ENCODE measurements around the gene CTNNBL1. TPM values are rescaled to one million over a fixed set of nuclear protein-coding genes. Genes with fewer than 3 reads are reported as not detected.

The CTNNBL1 gene
- total RNA-seq, 2 donors from 2014 or later = 8.6 to 17.4 TPM

DNA sequence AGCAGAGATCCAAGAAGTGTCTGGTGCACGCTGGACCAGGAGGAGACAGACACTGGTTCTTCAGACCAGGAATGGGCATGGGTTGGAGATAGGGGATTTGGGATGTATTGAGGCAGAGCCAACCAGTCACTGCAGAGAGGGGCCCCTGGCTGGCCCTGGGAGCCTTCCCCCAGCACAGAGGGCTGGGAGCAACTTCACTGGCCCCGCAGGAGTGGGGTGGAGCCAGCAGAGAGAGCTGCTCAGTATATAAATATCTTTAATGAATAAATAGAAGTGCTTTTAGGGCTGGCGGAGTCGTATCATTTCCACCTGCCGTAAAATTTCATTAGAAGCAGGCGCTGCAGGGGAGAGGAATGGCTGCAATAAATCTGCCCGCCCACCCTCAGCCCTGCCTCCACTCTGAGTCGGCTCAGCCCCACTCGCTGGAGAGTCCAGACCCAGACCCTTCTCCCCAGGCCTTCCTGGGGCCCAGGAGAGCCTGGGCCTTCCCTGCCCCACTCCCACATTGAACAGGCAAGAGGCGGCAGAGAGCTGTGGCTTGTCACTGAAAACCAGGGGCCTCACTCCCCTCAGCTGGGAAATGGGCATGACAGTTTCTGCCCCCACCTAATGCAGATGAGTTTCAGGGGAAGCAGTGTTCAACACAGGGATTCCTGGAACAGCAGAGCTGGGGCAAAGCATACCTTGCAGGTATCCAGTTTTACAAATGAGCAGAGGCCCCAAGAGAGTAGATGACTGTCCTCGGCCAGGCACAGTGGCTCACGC lies 185.2 kb downstream of the CTNNBL1 start:
- Histone ChIP-seq H3K4me3 (no peak overlapping the region), H3K27me3 (no peaks in the 10 kb centered on the region), H3K4me1 (peaks cover 6% of the 10 kb centered on the region), H3K36me3 (replicated peaks in 1 of 2; ENCODE audit: insufficient read depth in 1 of 2, low read depth in 2 of 2) (peaks cover 0 to 1% of the 10 kb centered on the region in 2 donors), H3K27ac (no peak overlapping the region), H3K9me3 (no peaks in the 10 kb centered on the region)
- 77 to 79% methylated on average over 11 to 12 of the region's 12 CpGs for WGBS, 2 donors
- TF ChIP-seq, protein P1, sequence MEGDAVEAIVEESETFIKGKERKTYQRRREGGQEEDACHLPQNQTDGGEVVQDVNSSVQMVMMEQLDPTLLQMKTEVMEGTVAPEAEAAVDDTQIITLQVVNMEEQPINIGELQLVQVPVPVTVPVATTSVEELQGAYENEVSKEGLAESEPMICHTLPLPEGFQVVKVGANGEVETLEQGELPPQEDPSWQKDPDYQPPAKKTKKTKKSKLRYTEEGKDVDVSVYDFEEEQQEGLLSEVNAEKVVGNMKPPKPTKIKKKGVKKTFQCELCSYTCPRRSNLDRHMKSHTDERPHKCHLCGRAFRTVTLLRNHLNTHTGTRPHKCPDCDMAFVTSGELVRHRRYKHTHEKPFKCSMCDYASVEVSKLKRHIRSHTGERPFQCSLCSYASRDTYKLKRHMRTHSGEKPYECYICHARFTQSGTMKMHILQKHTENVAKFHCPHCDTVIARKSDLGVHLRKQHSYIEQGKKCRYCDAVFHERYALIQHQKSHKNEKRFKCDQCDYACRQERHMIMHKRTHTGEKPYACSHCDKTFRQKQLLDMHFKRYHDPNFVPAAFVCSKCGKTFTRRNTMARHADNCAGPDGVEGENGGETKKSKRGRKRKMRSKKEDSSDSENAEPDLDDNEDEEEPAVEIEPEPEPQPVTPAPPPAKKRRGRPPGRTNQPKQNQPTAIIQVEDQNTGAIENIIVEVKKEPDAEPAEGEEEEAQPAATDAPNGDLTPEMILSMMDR (IDR thresholded peaks at IDR 0.05) = no peak
- no peak for TF ChIP-seq POLR2A (IDR thresholded peaks at IDR 0.05)
- DNase-seq (no peak), ATAC-seq (no peak)
- intact Hi-C loops (cut with DNase I) = no loop called here

DNA sequence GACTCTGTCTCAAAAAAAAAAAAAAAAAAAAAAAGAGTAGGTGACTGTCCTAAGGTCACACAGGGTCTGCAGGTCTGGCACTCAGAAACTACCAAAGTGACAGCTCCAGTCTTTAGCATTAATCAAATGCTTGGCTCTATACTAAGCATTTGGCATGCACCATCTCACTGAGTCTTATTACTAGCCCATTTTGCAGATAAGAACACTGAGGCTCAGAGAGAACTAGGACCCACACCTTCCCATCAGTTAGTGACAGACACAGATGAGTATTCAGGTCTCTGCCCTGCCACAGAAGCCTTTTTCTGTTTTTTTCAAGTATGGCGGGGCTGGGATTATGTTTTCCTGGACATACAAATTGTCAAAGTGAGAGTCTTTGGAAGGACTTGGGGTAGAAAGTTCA lies 186.0 kb downstream of the CTNNBL1 start:
- no peak overlapping the region for H3K27ac ChIP-seq
- WGBS, 2 donors = 92% methylated on average over 1 of the region's 1 CpG
- H3K27me3 ChIP-seq = no peaks in the 10 kb centered on the region
- no peaks in the 10 kb centered on the region for H3K9me3 ChIP-seq
- ATAC-seq (no peak), DNase-seq (no peak)
- intact Hi-C loops (cut with DNase I) = no loop called here
- H3K4me3 ChIP-seq = no peak overlapping the region
- peaks cover 6% of the 10 kb centered on the region for H3K4me1 ChIP-seq
- H3K36me3 ChIP-seq (replicated peaks in 1 of 2; ENCODE audit: insufficient read depth in 1 of 2, low read depth in 2 of 2) = no peaks in the 10 kb centered on the region
- TF ChIP-seq, protein P1 (IDR thresholded peaks at IDR 0.05) = no peak

- Histone ChIP-seq H3K4me3 (no peak overlapping the region), H3K4me1 (peaks cover 6% of the 10 kb centered on the region), H3K36me3 (replicated peaks in 1 of 2; ENCODE audit: insufficient read depth in 1 of 2, low read depth in 2 of 2) (no peaks in the 10 kb centered on the region), H3K9me3 (no peaks in the 10 kb centered on the region), H3K27ac (no peak overlapping the region), H3K27me3 (no peaks in the 10 kb centered on the region)
- TF ChIP-seq, protein P1 (IDR thresholded peaks at IDR 0.05) = no peak
- no peak for TF ChIP-seq POLR2A (IDR thresholded peaks at IDR 0.05)
- DNase-seq (peak in 3 of 4 donors; percentile 25 to 60 (median 52)), ATAC-seq (peak; percentile 45)
- WGBS, 2 donors = 49 to 80% methylated on average over 6 to 18 of the region's 18 CpGs
- intact Hi-C loops (cut with DNase I) = no loop called here
These were observed 187.1 kb downstream of the CTNNBL1 start for GRCh38 chr20:37880726-37881591.

- no peak for ATAC-seq
- TF ChIP-seq POLR2A (IDR thresholded peaks at IDR 0.05) = no peak
- TF ChIP-seq, protein P1 (IDR thresholded peaks at IDR 0.05) = no peak
- 80 to 83% methylated on average over 16 to 20 of the region's 22 CpGs for WGBS, 2 donors
- Histone ChIP-seq H3K9me3 (no peaks in the 10 kb centered on the region), H3K4me1 (peaks cover 6% of the 10 kb centered on the region), H3K27me3 (no peaks in the 10 kb centered on the region), H3K4me3 (no peak overlapping the region), H3K27ac (no peak overlapping the region), H3K36me3 (replicated peaks in 1 of 2; ENCODE audit: insufficient read depth in 1 of 2, low read depth in 2 of 2) (no peaks in the 10 kb centered on the region)
- intact Hi-C loops (cut with DNase I) = no loop called here
- DNase-seq = no peak
These were observed 187.9 kb downstream of the CTNNBL1 start for GRCh38 chr20:37881601-37882343.
